Fibroblast of lung (primary cell): ENCODE measurements around the gene FAT2. TPM values are rescaled to one million over a fixed set of nuclear protein-coding genes. Genes with fewer than 3 reads are reported as not detected.
A peak's percentile ranks its signal among the peaks of the same experiment; 100 is the strongest.

Source experiments
- DNase-seq, 2 donors: peaks; one replicate each; pipeline versions ENCODE4 v3.0.0 to v3.0.0-alpha.2; 2010; ENCODE audit warnings: low read depth in 2 of 2
- H2AFZ ChIP-seq: 2 replicates; pipeline ENCODE4 v1.5.1; 2012; ENCODE audit warnings: low read length, control low read depth, inconsistent platforms
- H3K27ac ChIP-seq: 2 replicates; pipeline ENCODE4 v1.5.1; 2011; ENCODE audit warnings: low read length, control low read depth; ENCODE audit not compliant: insufficient read depth
- H3K27me3 ChIP-seq: 2 replicates; pipeline ENCODE4 v1.5.1; 2011; ENCODE audit warnings: mild to moderate bottlenecking, low read length; ENCODE audit not compliant: control insufficient read depth, insufficient read depth
- H3K36me3 ChIP-seq: 2 replicates; pipeline ENCODE4 v1.5.1; 2011; ENCODE audit warnings: low read length; ENCODE audit not compliant: control insufficient read depth, insufficient read depth
- H3K4me1 ChIP-seq: 2 replicates; pipeline ENCODE4 v1.5.1; 2011; ENCODE audit warnings: low read length; ENCODE audit not compliant: control insufficient read depth, insufficient read depth; ENCODE audit errors: extremely low read depth
- H3K4me2 ChIP-seq: 2 replicates; pipeline ENCODE4 v1.5.1; 2011; ENCODE audit warnings: low read length, control low read depth; ENCODE audit not compliant: insufficient read depth; ENCODE audit errors: extremely low read depth
- H3K4me3 ChIP-seq, 4 experiments: fragments of 200-600 bp in 1 of 4; sonication (generic) in 1 of 4; replicated peaks in 1 of 4; 2 replicates each; pipeline ENCODE4 v1.5.1; 2011 to 2016; ENCODE audit warnings: low read length in 4 of 4, low read depth in 3 of 4, mild to moderate bottlenecking in 3 of 4, control low read depth in 2 of 4, inconsistent platforms in 1 of 4, mixed read lengths in 1 of 4; ENCODE audit not compliant: insufficient read depth in 1 of 4; ENCODE audit errors: control extremely low read depth in 1 of 4
- H3K79me2 ChIP-seq: 2 replicates; pipeline ENCODE4 v1.5.1; 2012; ENCODE audit warnings: mild to moderate bottlenecking, low read length, inconsistent platforms; ENCODE audit not compliant: control insufficient read depth, insufficient read depth
- H3K9ac ChIP-seq: 2 replicates; pipeline ENCODE4 v1.5.1; 2011; ENCODE audit warnings: mild to moderate bottlenecking, low read length, control low read depth; ENCODE audit not compliant: insufficient read depth
- H3K9me3 ChIP-seq: 2 replicates; pipeline ENCODE4 v1.5.1; 2012; ENCODE audit warnings: low read depth, low read length; ENCODE audit not compliant: control insufficient read depth, insufficient read depth
- H4K20me1 ChIP-seq: 2 replicates; pipeline ENCODE4 v1.5.1; 2011; ENCODE audit warnings: low read length; ENCODE audit not compliant: control insufficient read depth, insufficient read depth; ENCODE audit errors: extremely low read depth
- CTCF ChIP-seq, 2 donors: IDR thresholded peaks in 1 of 2; conservative IDR thresholded peaks in 1 of 2; 1 replicate in 1 of 2; 2 replicates in 1 of 2; pipeline ENCODE4 v1.5.1; 2011 to 2012; ENCODE audit warnings: low read length in 2 of 2, control low read depth in 1 of 2, inconsistent platforms in 1 of 2, low read depth in 1 of 2, mild to moderate bottlenecking in 1 of 2
- EZH2 ChIP-seq: IDR thresholded peaks from 2 replicates; pipeline ENCODE4 v1.5.1; 2012; ENCODE audit warnings: low read length, control low read depth, mild to moderate bottlenecking; ENCODE audit errors: missing control alignments
- polyA plus RNA-seq, 2 donors: library from polyadenylated mRNA; depleted of rRNA in 1 of 2; stranded (reverse) in 1 of 2; unstranded in 1 of 2; fragments of >200 nt; gene quantifications; 2 replicates each; pipeline ENCODE4 v1.2.1, GENCODE V29; 2011 to 2012; ENCODE audit warnings: missing spikeins in 1 of 2
- total RNA-seq: library from RNA; depleted of rRNA; stranded (reverse); fragments of >200 nt; gene quantifications from 2 replicates; pipeline ENCODE4 v1.2.1, GENCODE V29; 2014

Gene FAT2
- total and polyA plus RNA-seq, 2 donors (not counting 1 experiment from before 2014, with no cell fraction given) = under 0.01 TPM; not detected in 1

GRCh38 chr5:151627650-151628049 is 36.5 kb upstream of the FAT2 start:
- H3K27ac ChIP-seq = no peak overlapping the region
- H2AFZ ChIP-seq = no peak overlapping the region
- no peak overlapping the region for H3K9ac ChIP-seq
- H3K4me3 ChIP-seq = no peak overlapping the region
- DNase-seq = peak in 1 of 2 donors; percentile 25
- H3K4me2 ChIP-seq = no peak overlapping the region
- H3K27me3 ChIP-seq = no peaks in the 10 kb centered on the region
- no peaks in the 10 kb centered on the region for H3K36me3 ChIP-seq
- no peaks in the 10 kb centered on the region for H3K4me1 ChIP-seq
- H3K9me3 ChIP-seq = no peaks in the 10 kb centered on the region
- no peaks in the 10 kb centered on the region for H4K20me1 ChIP-seq
- TF ChIP-seq CTCF (conservative IDR thresholded peaks at IDR 0.05 in 1 of 2, IDR thresholded peaks at IDR 0.05 in 1 of 2; ENCODE audit: low read depth in 1 of 2, low read length in 2 of 2) = no peak
- no peak for TF ChIP-seq EZH2
- H3K79me2 ChIP-seq = no peaks in the 10 kb centered on the region

- Histone ChIP-seq H3K4me2 (no peak overlapping the region), H2AFZ (no peak overlapping the region), H3K4me1 (no peaks in the 10 kb centered on the region), H3K79me2 (no peaks in the 10 kb centered on the region), H3K36me3 (no peaks in the 10 kb centered on the region), H3K27ac (no peak overlapping the region), H3K9ac (no peak overlapping the region), H3K27me3 (no peaks in the 10 kb centered on the region), H3K4me3 (no peak overlapping the region), H3K9me3 (no peaks in the 10 kb centered on the region), H4K20me1 (no peaks in the 10 kb centered on the region)
- no peak for DNase-seq
- TF ChIP-seq EZH2 (no peak), CTCF (conservative IDR thresholded peaks at IDR 0.05 in 1 of 2, IDR thresholded peaks at IDR 0.05 in 1 of 2; ENCODE audit: low read depth in 1 of 2, low read length in 2 of 2) (no peak)
These were observed 34.2 kb upstream of the FAT2 start for GRCh38 chr5:151625285-151625684.

DNA sequence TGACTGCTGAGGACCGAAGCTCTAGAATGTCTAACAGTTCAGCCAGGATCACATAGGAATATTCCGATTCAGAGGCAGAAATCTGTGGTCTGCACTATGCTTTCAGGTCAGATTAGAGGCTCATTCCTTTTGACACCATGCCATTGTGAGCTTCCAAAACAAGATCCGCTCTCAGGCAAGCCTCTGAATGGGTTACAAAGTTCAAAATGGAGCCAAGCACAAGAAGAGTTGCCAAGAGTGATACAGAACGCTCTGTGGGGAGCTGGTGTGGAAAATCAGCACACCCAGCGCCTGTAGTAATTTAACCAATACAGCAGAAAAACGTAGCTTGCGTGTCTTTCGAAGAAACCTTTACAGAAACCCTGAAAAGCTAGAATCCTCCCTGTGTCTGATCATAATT is 33.3 kb upstream of the FAT2 start:
- no peak for TF ChIP-seq EZH2
- Histone ChIP-seq H3K27me3 (no peaks in the 10 kb centered on the region), H3K4me3 (no peak overlapping the region), H3K4me1 (no peaks in the 10 kb centered on the region), H3K27ac (no peak overlapping the region), H3K79me2 (no peaks in the 10 kb centered on the region), H3K4me2 (no peak overlapping the region), H4K20me1 (no peaks in the 10 kb centered on the region), H3K9ac (no peak overlapping the region), H3K9me3 (no peaks in the 10 kb centered on the region), H3K36me3 (no peaks in the 10 kb centered on the region), H2AFZ (no peak overlapping the region)
- DNase-seq = no peak
